ENCODE measurements around the gene N4BP2L1.

GRCh38 chr13:32427852-32428580 lies at the start of gene N4BP2L1:
- TF ChIP-seq CTCF (IDR thresholded peaks at IDR 0.05) (no peak), POLR2A (IDR thresholded peaks at IDR 0.05) (peak; percentile 70 to 82)

Measured in adrenal gland (tissue), 5 donors.